ENCODE data around the gene SH3D21.

DNA sequence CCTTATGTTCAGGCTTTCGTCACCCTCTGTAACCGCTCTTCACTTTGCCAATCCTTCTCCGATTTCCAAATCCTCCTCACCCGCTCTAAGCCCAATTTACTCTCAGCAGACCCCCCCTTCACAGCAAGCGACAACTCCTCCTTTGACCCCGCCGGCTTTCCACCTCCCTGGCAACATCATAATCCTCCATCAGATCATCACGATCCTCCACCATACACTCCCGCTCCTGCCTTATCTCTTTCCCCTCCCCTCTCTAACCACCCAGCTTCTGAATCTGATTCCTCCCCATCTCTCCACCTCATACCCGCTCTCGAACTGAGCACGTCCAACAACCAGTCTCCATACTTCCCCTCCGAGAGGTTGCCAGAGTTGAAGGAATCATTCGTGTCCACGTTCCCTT lies 24.8 kb downstream of the SH3D21 start:
- TF ChIP-seq POLR2AphosphoS5 (IDR thresholded peaks at IDR 0.05; ENCODE audit: low read length) (no peak), NR2C2 (IDR thresholded peaks at IDR 0.05; ENCODE audit: borderline replicate concordance, control insufficient read depth, insufficient read length, low read depth) (no peak), NBN (IDR thresholded peaks at IDR 0.05) (no peak), SUZ12 (IDR thresholded peaks at IDR 0.05; ENCODE audit: unreplicated experiment) (no peak), TARDBP (IDR thresholded peaks at IDR 0.05; ENCODE audit: borderline replicate concordance) (no peak), NFYB (IDR thresholded peaks at IDR 0.05; ENCODE audit: insufficient read depth, low read depth, low read length) (no peak), SMAD1 (IDR thresholded peaks at IDR 0.05; ENCODE audit: low read depth, partially characterized antibody) (no peak), ETV6 (conservative IDR thresholded peaks at IDR 0.05 in 1 of 2, IDR thresholded peaks at IDR 0.05 in 1 of 2; ENCODE audit: borderline replicate concordance in 1 of 2, low read depth in 1 of 2) (no peak), JUND (IDR thresholded peaks at IDR 0.05; ENCODE audit: low read depth, low read length) (no peak)
- TF ChIP-seq, protein P1, sequence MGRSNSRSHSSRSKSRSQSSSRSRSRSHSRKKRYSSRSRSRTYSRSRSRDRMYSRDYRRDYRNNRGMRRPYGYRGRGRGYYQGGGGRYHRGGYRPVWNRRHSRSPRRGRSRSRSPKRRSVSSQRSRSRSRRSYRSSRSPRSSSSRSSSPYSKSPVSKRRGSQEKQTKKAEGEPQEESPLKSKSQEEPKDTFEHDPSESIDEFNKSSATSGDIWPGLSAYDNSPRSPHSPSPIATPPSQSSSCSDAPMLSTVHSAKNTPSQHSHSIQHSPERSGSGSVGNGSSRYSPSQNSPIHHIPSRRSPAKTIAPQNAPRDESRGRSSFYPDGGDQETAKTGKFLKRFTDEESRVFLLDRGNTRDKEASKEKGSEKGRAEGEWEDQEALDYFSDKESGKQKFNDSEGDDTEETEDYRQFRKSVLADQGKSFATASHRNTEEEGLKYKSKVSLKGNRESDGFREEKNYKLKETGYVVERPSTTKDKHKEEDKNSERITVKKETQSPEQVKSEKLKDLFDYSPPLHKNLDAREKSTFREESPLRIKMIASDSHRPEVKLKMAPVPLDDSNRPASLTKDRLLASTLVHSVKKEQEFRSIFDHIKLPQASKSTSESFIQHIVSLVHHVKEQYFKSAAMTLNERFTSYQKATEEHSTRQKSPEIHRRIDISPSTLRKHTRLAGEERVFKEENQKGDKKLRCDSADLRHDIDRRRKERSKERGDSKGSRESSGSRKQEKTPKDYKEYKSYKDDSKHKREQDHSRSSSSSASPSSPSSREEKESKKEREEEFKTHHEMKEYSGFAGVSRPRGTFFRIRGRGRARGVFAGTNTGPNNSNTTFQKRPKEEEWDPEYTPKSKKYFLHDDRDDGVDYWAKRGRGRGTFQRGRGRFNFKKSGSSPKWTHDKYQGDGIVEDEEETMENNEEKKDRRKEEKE (IDR thresholded peaks at IDR 0.05): no peak
- TF ChIP-seq, protein P2, sequence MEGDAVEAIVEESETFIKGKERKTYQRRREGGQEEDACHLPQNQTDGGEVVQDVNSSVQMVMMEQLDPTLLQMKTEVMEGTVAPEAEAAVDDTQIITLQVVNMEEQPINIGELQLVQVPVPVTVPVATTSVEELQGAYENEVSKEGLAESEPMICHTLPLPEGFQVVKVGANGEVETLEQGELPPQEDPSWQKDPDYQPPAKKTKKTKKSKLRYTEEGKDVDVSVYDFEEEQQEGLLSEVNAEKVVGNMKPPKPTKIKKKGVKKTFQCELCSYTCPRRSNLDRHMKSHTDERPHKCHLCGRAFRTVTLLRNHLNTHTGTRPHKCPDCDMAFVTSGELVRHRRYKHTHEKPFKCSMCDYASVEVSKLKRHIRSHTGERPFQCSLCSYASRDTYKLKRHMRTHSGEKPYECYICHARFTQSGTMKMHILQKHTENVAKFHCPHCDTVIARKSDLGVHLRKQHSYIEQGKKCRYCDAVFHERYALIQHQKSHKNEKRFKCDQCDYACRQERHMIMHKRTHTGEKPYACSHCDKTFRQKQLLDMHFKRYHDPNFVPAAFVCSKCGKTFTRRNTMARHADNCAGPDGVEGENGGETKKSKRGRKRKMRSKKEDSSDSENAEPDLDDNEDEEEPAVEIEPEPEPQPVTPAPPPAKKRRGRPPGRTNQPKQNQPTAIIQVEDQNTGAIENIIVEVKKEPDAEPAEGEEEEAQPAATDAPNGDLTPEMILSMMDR (IDR thresholded peaks at IDR 0.05 in 2 of 3, conservative IDR thresholded peaks at IDR 0.05 in 1 of 3; ENCODE audit: control insufficient read depth in 2 of 3, extremely low read depth in 1 of 3, insufficient read depth in 1 of 3, low read depth in 3 of 3, low read length in 3 of 3): no peak
